GM13977 (cell line): Measurements from ENCODE around the gene SYNE4.

Experiments used
- DNase-seq: peaks from one replicate; pipeline ENCODE4 v3.0.0; 2012; ENCODE audit warnings: low spot score
- in situ Hi-C: fragments of 300-500 bp; cut with MboI; formaldehyde crosslinking; loops from one replicate; pipeline ENCODE4 v1.12.0; 2022; ENCODE audit warnings: low sequenced_read_pairs, low pct_unique_long_range_greater_than_20kb, mixed read lengths, inconsistent platforms; ENCODE audit not compliant: unreplicated experiment
- TF ChIP-seq, protein P1 (sequence below): IDR thresholded peaks from 2 replicates; pipeline ENCODE4 v1.5.1; 2012; ENCODE audit warnings: mild to moderate bottlenecking, control low read depth; ENCODE audit not compliant: insufficient read depth; ENCODE audit errors: extremely low read depth, missing control alignments

The SYNE4 gene

DNA sequence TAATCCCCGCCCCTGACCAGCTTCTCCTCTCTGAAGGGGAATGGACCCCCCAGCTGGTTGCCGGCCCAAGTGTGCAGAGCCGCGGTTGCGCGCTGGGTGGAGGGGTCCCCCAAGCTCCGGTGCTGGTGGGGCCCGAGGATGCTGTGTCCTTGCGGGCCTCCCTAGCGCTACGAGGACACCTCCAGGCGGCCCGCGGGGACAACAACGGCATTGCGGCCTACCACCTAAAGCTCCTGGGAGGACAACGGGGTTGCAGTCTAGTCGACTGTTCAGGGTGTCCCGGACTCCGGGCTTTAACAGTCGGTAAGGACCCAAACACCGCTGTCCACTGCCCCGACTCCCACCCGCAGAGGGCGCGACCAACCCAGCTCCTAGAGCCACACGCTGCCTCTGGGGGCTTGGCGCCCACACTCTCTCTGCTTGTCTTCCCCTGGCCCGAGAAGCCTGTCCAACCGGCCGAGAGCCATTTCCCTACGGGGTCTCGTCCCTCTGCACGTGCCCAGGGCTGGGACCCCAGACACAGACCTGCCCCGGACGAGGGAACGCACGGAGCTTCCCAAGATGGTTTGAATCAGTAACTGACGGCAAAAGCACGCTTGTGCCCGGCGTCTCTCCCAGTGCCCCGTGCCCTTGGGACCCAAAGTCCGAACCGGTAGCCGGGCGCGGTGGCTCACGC lies 14.6 kb downstream of the SYNE4 start:
- no peak for DNase-seq
- TF ChIP-seq, protein P1, sequence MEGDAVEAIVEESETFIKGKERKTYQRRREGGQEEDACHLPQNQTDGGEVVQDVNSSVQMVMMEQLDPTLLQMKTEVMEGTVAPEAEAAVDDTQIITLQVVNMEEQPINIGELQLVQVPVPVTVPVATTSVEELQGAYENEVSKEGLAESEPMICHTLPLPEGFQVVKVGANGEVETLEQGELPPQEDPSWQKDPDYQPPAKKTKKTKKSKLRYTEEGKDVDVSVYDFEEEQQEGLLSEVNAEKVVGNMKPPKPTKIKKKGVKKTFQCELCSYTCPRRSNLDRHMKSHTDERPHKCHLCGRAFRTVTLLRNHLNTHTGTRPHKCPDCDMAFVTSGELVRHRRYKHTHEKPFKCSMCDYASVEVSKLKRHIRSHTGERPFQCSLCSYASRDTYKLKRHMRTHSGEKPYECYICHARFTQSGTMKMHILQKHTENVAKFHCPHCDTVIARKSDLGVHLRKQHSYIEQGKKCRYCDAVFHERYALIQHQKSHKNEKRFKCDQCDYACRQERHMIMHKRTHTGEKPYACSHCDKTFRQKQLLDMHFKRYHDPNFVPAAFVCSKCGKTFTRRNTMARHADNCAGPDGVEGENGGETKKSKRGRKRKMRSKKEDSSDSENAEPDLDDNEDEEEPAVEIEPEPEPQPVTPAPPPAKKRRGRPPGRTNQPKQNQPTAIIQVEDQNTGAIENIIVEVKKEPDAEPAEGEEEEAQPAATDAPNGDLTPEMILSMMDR: peak; percentile 30
- in situ Hi-C loops: no loop called here

- TF ChIP-seq, protein P1: no peak
- DNase-seq: peak; percentile 68
- in situ Hi-C loops: no loop called here
Measured at GRCh38 chr19:35992907-35993765, 15.5 kb downstream of the SYNE4 start.

- no peak for DNase-seq
- in situ Hi-C loops: no loop called here
- TF ChIP-seq, protein P1: no peak
Measured at GRCh38 chr19:35991731-35992450, 16.7 kb downstream of the SYNE4 start.

DNA sequence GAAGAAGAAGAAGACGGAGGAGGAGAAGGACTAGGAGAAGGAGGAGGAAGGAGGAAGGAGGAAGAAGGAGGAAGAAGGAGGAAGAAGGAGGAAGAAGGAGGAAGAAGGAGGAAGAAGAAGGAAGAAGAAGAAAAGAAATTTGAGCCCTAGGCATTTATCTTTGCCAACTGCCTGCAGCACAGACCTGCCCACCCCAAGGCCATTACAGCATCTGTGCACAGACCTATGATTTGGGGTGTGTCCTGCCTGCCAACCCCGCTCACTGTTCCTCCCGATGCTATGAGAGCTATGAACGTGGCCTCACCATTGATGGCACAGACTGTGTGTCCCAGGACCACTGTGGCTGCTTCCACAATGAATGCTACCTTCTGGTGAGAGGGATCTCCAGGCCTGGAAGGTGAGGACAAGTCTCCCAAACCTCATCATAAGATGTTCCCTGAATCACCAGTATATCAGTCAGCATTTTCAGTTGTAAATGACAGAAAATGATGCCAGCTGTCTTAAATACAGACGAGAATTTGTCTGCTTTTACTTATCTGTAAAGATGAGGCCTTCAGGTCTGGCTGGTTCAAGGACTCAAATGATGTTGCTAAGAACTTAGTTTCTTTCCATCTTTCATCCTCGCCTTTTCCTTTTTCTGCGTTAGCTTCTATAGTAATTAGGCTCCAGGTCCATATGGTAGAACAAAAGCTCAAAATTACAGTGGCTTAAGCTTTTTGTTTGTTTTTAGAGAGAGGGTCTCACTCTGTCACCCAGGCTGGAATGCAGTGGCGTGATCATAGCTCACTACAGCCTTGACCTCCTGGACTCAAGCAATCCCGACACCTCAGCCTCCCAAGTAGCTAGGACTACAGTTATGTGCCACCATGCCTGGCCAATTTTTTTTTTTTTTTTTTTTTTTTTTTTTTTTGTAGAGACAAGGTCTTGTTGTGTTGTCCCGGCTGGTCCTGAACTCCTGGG lies 17.6 kb downstream of the SYNE4 start:
- no peak for DNase-seq
- TF ChIP-seq, protein P1: no peak
- in situ Hi-C loops: no loop called here

DNA sequence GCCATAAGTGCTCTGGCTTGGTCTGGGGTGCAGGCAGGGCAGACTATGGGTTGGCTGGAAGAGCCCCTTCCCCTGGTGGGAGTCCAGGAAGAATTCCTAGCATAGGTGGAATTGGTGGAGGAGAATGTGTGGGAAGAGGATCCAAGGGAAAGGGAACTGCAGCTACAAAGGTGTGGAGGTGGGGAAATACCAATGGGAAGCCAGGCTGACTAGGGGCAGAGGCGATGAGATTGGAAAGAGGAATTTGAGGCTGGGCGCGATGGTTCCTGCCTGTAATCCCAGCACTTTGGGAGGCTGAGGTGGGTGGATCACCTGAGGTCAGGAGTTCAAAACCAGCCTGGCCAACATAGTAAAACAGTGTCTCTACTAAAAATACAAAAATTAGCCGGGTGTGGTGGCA lies 18.5 kb downstream of the SYNE4 start:
- no peak for DNase-seq
- in situ Hi-C loops: no loop called here
- TF ChIP-seq, protein P1: no peak
